ENCODE measurements around the gene NDUFS7.
A peak's percentile ranks its signal among the peaks of the same experiment; 100 is the strongest.

The NDUFS7 gene

DNA sequence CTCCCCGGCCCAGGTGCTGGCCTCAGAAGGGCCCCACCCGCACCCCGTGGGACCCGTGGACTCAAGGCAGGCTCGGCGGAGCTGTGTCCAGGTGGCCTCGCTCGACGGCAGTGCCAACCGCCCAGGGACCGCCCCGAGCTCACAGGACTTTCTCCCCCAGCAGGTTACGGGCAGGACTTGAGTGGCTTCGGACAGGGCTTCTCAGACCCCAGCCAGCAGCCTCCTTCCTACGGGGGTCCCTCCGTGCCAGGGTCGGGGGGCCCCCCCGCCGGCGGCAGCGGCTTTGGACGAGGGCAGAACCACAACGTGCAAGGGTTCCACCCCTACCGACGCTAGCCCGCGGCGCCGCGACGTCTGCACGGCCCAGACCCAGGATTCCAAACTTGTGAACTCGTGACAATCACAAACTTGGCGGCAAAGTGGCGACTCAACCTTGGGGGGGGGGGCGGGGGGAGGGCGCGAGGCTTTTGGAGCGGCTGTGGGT is 50.9 kb downstream of the NDUFS7 start:
- Histone ChIP-seq H3K9ac (no peak overlapping the region), H3K27ac (no peak overlapping the region), H3K4me3 (ENCODE audit: low read depth, low read length) (no peak overlapping the region), H3K79me2 (peaks cover 10% of the 10 kb centered on the region), H3K36me3 (ENCODE audit: control insufficient read depth, insufficient read depth, low read length) (no peaks in the 10 kb centered on the region), H3K4me1 (peaks cover 3% of the 10 kb centered on the region), H3K9me3 (ENCODE audit: control insufficient read depth, low read length) (no peaks in the 10 kb centered on the region), H2AFZ (no peak overlapping the region), H3K4me2 (ENCODE audit: low read length) (no peak overlapping the region), H3K27me3 (ENCODE audit: control insufficient read depth, insufficient read depth, low read length) (no peaks in the 10 kb centered on the region)
- TF ChIP-seq, protein P1, sequence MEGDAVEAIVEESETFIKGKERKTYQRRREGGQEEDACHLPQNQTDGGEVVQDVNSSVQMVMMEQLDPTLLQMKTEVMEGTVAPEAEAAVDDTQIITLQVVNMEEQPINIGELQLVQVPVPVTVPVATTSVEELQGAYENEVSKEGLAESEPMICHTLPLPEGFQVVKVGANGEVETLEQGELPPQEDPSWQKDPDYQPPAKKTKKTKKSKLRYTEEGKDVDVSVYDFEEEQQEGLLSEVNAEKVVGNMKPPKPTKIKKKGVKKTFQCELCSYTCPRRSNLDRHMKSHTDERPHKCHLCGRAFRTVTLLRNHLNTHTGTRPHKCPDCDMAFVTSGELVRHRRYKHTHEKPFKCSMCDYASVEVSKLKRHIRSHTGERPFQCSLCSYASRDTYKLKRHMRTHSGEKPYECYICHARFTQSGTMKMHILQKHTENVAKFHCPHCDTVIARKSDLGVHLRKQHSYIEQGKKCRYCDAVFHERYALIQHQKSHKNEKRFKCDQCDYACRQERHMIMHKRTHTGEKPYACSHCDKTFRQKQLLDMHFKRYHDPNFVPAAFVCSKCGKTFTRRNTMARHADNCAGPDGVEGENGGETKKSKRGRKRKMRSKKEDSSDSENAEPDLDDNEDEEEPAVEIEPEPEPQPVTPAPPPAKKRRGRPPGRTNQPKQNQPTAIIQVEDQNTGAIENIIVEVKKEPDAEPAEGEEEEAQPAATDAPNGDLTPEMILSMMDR (IDR thresholded peaks at IDR 0.05), result no peak

DNA sequence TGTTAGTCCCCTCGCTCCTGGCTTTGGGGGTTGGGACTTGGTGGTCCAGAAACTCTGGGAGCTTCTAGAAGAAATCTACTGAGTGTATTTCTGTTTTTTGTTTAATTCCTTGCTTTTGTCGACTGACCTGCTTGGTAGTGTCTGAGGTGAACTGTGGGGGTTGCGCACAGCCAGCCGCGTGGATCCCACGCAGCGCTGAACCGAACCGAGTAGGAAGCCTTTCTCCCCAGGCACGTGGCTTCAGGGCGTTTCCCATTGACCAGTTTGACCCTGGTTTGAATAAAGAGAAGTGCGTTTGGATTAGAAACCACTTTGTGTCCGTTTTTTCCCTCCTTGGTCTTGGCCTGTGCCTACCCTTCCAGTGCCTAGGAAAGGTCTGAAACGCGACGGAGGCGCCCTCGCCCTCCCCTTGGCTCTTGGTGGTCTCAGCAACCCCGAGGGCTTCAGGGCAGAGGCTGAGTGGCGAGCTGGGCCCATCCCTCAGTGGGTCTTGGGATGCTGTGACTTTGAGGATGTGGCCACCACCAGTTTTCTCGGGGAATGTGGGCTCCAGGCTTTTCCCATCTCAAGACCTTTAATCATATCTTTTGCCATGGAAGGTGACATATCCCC is 51.8 kb downstream of the NDUFS7 start:
- H3K4me3 ChIP-seq (ENCODE audit: low read depth, low read length), result no peak overlapping the region
- no peak overlapping the region for H3K27ac ChIP-seq
- H2AFZ ChIP-seq, result no peak overlapping the region
- peaks cover 6% of the 10 kb centered on the region for H3K79me2 ChIP-seq
- H3K4me1 ChIP-seq, result peaks cover 5% of the 10 kb centered on the region
- H3K36me3 ChIP-seq (ENCODE audit: control insufficient read depth, insufficient read depth, low read length), result no peaks in the 10 kb centered on the region
- no peak overlapping the region for H3K9ac ChIP-seq
- no peaks in the 10 kb centered on the region for H3K27me3 ChIP-seq (ENCODE audit: control insufficient read depth, insufficient read depth, low read length)
- H3K4me2 ChIP-seq (ENCODE audit: low read length), result no peak overlapping the region
- TF ChIP-seq, protein P1 (IDR thresholded peaks at IDR 0.05), result no peak
- H3K9me3 ChIP-seq (ENCODE audit: control insufficient read depth, low read length), result no peaks in the 10 kb centered on the region

DNA sequence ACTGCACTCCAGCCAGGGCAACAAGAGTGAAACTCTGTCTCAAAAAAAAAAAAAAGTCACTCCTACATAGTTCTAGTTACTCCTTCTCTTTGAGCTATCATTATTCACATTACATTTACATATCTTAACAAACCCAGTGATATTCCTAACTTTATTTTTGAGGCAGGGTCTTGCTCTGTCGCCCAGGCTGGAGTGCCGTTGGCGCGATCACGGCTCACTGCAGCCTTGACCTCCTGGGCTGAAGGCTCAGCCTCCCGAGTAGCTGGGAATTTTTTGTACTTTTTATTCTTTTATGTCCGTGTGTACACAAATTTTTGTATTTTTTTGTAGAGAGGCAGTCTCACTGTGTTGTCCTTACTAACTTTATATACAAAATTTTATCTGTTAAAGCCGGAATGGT is 53.9 kb downstream of the NDUFS7 start:
- peaks cover 5% of the 10 kb centered on the region for H3K4me1 ChIP-seq
- H2AFZ ChIP-seq, result peak overlapping the region; percentile 93
- no peak overlapping the region for H3K27ac ChIP-seq
- TF ChIP-seq, protein P1 (IDR thresholded peaks at IDR 0.05), result no peak
- no peak overlapping the region for H3K9ac ChIP-seq
- H3K4me2 ChIP-seq (ENCODE audit: low read length), result no peak overlapping the region
- no peaks in the 10 kb centered on the region for H3K9me3 ChIP-seq (ENCODE audit: control insufficient read depth, low read length)
- no peak overlapping the region for H3K4me3 ChIP-seq (ENCODE audit: low read depth, low read length)
- H3K79me2 ChIP-seq, result peaks cover 3% of the 10 kb centered on the region
- H3K36me3 ChIP-seq (ENCODE audit: control insufficient read depth, insufficient read depth, low read length), result no peaks in the 10 kb centered on the region
- no peaks in the 10 kb centered on the region for H3K27me3 ChIP-seq (ENCODE audit: control insufficient read depth, insufficient read depth, low read length)

DNA sequence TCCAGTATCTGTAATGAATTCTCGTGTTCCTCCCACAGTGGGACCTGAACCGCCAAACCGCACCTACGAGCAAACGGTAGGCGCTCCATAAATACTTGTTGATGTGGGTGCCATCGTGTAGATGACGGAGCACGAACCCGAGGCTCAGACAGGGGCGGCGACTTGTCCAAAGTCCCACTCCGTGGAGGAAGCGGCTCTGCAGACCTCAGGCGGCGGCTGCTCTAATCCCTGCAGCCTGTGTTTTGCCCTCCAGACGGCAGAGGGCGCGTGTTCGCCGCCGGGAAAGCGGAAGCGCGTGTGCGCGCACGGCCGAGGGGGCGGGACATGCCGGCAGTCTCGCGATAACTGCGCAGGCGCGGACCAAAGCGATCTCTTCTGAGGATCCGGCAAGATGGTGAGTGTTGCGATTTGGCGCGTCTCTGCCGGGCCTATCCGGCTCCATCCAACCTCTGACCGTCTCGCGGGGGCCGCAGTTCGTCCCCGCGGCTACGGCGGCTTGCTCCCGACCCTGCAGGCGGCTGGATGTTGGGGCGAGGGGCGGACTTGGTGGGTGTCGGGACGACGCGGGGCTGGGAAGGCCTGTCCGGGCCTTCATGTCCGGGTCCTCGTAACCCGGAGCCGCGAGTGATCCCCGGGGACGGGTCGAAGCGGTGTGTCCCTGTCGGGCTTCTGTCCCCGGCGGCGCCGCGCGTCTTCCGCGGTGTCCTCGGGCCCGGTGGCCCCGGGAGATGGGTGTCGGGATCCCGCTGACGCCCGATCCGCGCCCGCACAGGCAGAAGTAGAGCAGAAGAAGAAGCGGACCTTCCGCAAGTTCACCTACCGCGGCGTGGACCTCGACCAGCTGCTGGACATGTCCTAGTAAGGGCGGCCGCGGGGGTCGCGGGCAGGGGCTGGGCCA is 54.6 kb downstream of the NDUFS7 start, which contains the start of gene RPS15:
RPS15 (plus strand) TSS at position 362 of the 898 bp plus-strand sequence; CDS start at position 392, 30 bp downstream.
- peak within 1 kb of the TSS; percentile 94 for H3K4me2 ChIP-seq (ENCODE audit: low read length)
- H2AFZ ChIP-seq, result peak within 1 kb of the TSS; percentile 93
- peak within 1 kb of the TSS; percentile 85 for H3K27ac ChIP-seq
- H3K4me3 ChIP-seq (ENCODE audit: low read depth, low read length), result peak within 1 kb of the TSS; percentile 83
- H3K36me3 ChIP-seq (ENCODE audit: control insufficient read depth, insufficient read depth, low read length), result no peaks in the 10 kb centered on the region
- H3K27me3 ChIP-seq (ENCODE audit: control insufficient read depth, insufficient read depth, low read length), result no peaks in the 10 kb centered on the region
- H3K9me3 ChIP-seq (ENCODE audit: control insufficient read depth, low read length), result no peaks in the 10 kb centered on the region
- peaks cover 5% of the 10 kb centered on the region for H3K4me1 ChIP-seq
- H3K9ac ChIP-seq, result peak within 1 kb of the TSS; percentile 88
- H3K79me2 ChIP-seq, result peaks cover 3% of the 10 kb centered on the region
- TF ChIP-seq, protein P1 (IDR thresholded peaks at IDR 0.05), result peak; percentile 98

Data from parathyroid adenoma (tissue), 2 donors.